Activated CD8-positive, alpha-beta T cell treated with anti-CD3 and anti-CD28 coated beads for 36 hours (primary cell): ENCODE measurements around the gene TGM6. TPM values are rescaled to one million over a fixed set of nuclear protein-coding genes. Genes with fewer than 3 reads are reported as not detected.
"Not testable (repeated sequence)": the region's sequence is repeated elsewhere in the genome, so short reads cannot be mapped to it uniquely, and the experiment has no call there.

ENCODE experiments used
- ATAC-seq: fragments of 200-7000 bp; cut with Tn5 transposase; one replicate; pipeline ENCODE4 v1.10.0; 2021; ENCODE audit warnings: mild to moderate bottlenecking, moderate library complexity
- CTCF ChIA-PET: fragments of 350-600 bp; sonication (Branson Sonifier 250); formaldehyde crosslinking; loops from one replicate; lab custom pipeline; 2021; ENCODE audit warnings: antibody characterized with exemption; lab: Charles Lee
- POLR2A ChIA-PET: fragments of 350-600 bp; sonication (Branson Sonifier 250); formaldehyde crosslinking; loops from one replicate; lab custom pipeline; 2021; ENCODE audit warnings: antibody characterized with exemption; lab: Charles Lee
- DNase-seq: peaks from one replicate; pipeline ENCODE4 v3.0.0-alpha.2; 2020
- H3K27ac Mint-ChIP-seq: one replicate; pipeline ENCODE4 v1.8.0; 2021; ENCODE audit warnings: mild to moderate bottlenecking, mixed read lengths
- H3K27me3 Mint-ChIP-seq: one replicate; pipeline ENCODE4 v1.8.0; 2021; ENCODE audit warnings: mixed read lengths
- H3K36me3 Mint-ChIP-seq: one replicate; pipeline ENCODE4 v1.8.0; 2021; ENCODE audit warnings: low read depth, mixed read lengths
- H3K4me1 Mint-ChIP-seq: one replicate; pipeline ENCODE4 v1.8.0; 2021; ENCODE audit warnings: low read depth, mixed read lengths
- H3K4me3 Mint-ChIP-seq: one replicate; pipeline ENCODE4 v1.8.0; 2021; ENCODE audit warnings: mild to moderate bottlenecking, moderate library complexity, mixed read lengths
- H3K9me3 Mint-ChIP-seq: one replicate; pipeline ENCODE4 v1.8.0; 2021; ENCODE audit warnings: mixed read lengths
- CTCF ChIP-seq: fragments of 200-600 bp; IDR thresholded peaks from one replicate; pipeline ENCODE4 v1.8.0; 2022; ENCODE audit warnings: antibody characterized with exemption, mild to moderate bottlenecking
- intact Hi-C: fragments of 100-400 bp; cut with micrococcal nuclease; formaldehyde crosslinking; loops from one replicate; pipeline ENCODE4 v1.10.0; 2022
- total RNA-seq, 2 experiments: library from RNA; stranded (reverse); gene quantifications; one replicate each; pipeline ENCODE4 v1.2.3, GENCODE V29; 2021

The TGM6 gene
- total RNA-seq, 2 experiments from 2014 or later, result not detected

- no peaks in the 10 kb centered on the region for H3K4me1 Mint-ChIP-seq
- no peak for ATAC-seq
- CTCF ChIA-PET, result interaction anchor here (1.6 kb wide), 1 partner anchor 14 kb away, joined by 5 read pairs; no protein-coding TSS in a partner anchor
These were observed 20.8 kb downstream of the TGM6 start for GRCh38 chr20:2401527-2401926.

GRCh38 chr20:2402271-2402980, 21.7 kb downstream of the TGM6 start:
- no peak overlapping the region for H3K27ac Mint-ChIP-seq
- H3K9me3 Mint-ChIP-seq, result peaks cover 4% of the 10 kb centered on the region
- no peak overlapping the region for H3K4me3 Mint-ChIP-seq
- intact Hi-C loops, result no loop called here
- H3K36me3 Mint-ChIP-seq, result no peaks in the 10 kb centered on the region
- ATAC-seq (no peak), DNase-seq (no peak)
- CTCF ChIA-PET, result interaction anchor here (0.8 to 1.6 kb wide), 2 partner anchors 15 to 195 kb away, joined by 5 read pairs; no protein-coding TSS in a partner anchor
- H3K27me3 Mint-ChIP-seq, result peaks cover 6% of the 10 kb centered on the region
- H3K4me1 Mint-ChIP-seq, result no peaks in the 10 kb centered on the region
- POLR2A ChIA-PET, result no interaction called here
- no peak for TF ChIP-seq CTCF

More at GRCh38 chr20:2401527-2401926, 20.8 kb downstream of the TGM6 start:
- Mint-ChIP-seq H3K36me3 (no peaks in the 10 kb centered on the region), H3K27ac (no peak overlapping the region), H3K27me3 (peaks cover 6% of the 10 kb centered on the region), H3K4me3 (no peak overlapping the region), H3K9me3 (peaks cover 4% of the 10 kb centered on the region)
- no peak for TF ChIP-seq CTCF
- no peak for DNase-seq
- intact Hi-C loops, result no loop called here
- POLR2A ChIA-PET, result no interaction called here

DNA sequence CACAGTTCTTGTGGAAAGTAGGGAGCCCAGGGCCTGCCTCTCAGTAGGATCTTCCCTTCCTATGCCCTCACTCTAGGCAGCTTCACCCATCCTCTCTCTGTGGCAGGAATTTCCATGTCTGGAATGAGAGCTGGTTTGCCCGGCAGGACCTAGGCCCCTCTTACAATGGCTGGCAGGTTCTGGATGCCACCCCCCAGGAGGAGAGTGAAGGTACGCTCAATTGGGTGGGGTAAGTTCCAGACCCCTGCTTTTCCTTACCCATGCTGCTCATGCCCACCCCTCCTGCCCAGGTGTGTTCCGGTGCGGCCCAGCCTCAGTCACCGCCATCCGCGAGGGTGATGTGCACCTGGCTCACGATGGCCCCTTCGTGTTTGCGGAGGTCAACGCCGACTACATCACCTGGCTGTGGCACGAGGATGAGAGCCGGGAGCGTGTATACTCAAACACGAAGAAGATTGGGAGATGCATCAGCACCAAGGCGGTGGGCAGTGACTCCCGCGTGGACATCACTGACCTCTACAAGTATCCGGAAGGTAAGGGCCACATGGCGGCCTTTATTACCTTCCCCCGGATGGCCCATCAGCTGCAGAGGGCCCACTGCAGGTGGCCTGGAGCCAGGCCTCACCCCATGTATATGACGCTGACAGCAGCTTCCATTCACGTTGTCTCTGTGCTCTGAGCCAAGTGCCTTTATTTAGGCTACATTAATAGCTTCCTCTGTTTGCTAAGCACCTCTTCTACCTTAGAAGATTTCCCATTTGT, 22.8 kb downstream of the TGM6 start:
- Mint-ChIP-seq H3K4me1 (no peaks in the 10 kb centered on the region), H3K36me3 (no peaks in the 10 kb centered on the region), H3K4me3 (no peak overlapping the region), H3K27me3 (peaks cover 6% of the 10 kb centered on the region), H3K27ac (no peak overlapping the region), H3K9me3 (peaks cover 4% of the 10 kb centered on the region)
- ATAC-seq, result no peak
- POLR2A ChIA-PET, result no interaction called here
- TF ChIP-seq CTCF, result no peak
- intact Hi-C loops, result no loop called here
- CTCF ChIA-PET, result interaction anchor here (0.8 to 2.4 kb wide), 4 partner anchors 16 to 196 kb away, joined by 3 to 6 read pairs (median 5); no protein-coding TSS in a partner anchor
- no peak for DNase-seq

- H3K27me3 Mint-ChIP-seq, result peaks cover 12% of the 10 kb centered on the region
These were observed 25.0 kb downstream of the TGM6 start for GRCh38 chr20:2405693-2406065.

GRCh38 chr20:2407355-2407754, 26.7 kb downstream of the TGM6 start:
- intact Hi-C loops, H3K4me1 Mint-ChIP-seq, H3K36me3 Mint-ChIP-seq, H3K9me3 Mint-ChIP-seq, H3K27ac Mint-ChIP-seq, ATAC-seq, H3K4me3 Mint-ChIP-seq, POLR2A ChIA-PET, DNase-seq: not testable (repeated sequence)
- H3K27me3 Mint-ChIP-seq, result peaks cover 22% of the 10 kb centered on the region
- CTCF ChIA-PET, result interaction anchor here (1.3 to 2.2 kb wide), 2 partner anchors 20 to 57 kb away, joined by 3 to 8 read pairs; no protein-coding TSS in a partner anchor

More at GRCh38 chr20:2405693-2406065, 25.0 kb downstream of the TGM6 start:
- H3K36me3 Mint-ChIP-seq, result no peaks in the 10 kb centered on the region
- H3K4me1 Mint-ChIP-seq, result no peaks in the 10 kb centered on the region
- ChIA-PET CTCF (interaction anchor here (0.9 kb wide), 1 partner anchor 19 kb away, joined by 3 read pairs; no protein-coding TSS in a partner anchor), POLR2A (interaction anchor here (0.9 kb wide), 1 partner anchor 57 kb away, joined by 3 read pairs; no protein-coding TSS in a partner anchor)
- DNase-seq (no peak), ATAC-seq (no peak)
- H3K27ac Mint-ChIP-seq, result no peak overlapping the region
- no peak overlapping the region for H3K4me3 Mint-ChIP-seq
- peaks cover 4% of the 10 kb centered on the region for H3K9me3 Mint-ChIP-seq
- TF ChIP-seq CTCF, result no peak
- intact Hi-C loops, result no loop called here
